Loucy (cell line): ENCODE data around the gene KCNA2.

Experiments
- H2AFZ ChIP-seq: fragments of 200-600 bp; sonication (generic); 2 replicates; pipeline ENCODE4 v1.6.0; 2016; ENCODE audit warnings: antibody characterized with exemption, mild to moderate bottlenecking, low read length, moderate library complexity
- H3F3A ChIP-seq: fragments of 200-600 bp; 2 replicates; pipeline ENCODE4 v1.6.0; 2016; ENCODE audit warnings: antibody characterized with exemption, low read depth, mild to moderate bottlenecking
- H3K27me3 ChIP-seq: fragments of 200-600 bp; sonication (generic); 2 replicates; pipeline ENCODE4 v1.6.1; 2014; ENCODE audit warnings: low read length, mild to moderate bottlenecking; ENCODE audit not compliant: insufficient read depth, poor library complexity, severe bottlenecking
- H3K36me3 ChIP-seq: fragments of 200-600 bp; sonication (generic); 2 replicates; pipeline ENCODE4 v1.6.1; 2016; ENCODE audit warnings: low read length; ENCODE audit not compliant: insufficient read depth
- H3K4me1 ChIP-seq: fragments of 200-600 bp; sonication (generic); 2 replicates; pipeline ENCODE4 v1.5.1; 2014; ENCODE audit warnings: low read length, mild to moderate bottlenecking; ENCODE audit not compliant: insufficient read depth, poor library complexity, severe bottlenecking
- H3K4me2 ChIP-seq: fragments of 200-600 bp; sonication (generic); 2 replicates; pipeline ENCODE4 v1.6.0; 2014; ENCODE audit warnings: antibody characterized with exemption, low read length, low read depth, mild to moderate bottlenecking; ENCODE audit not compliant: poor library complexity, severe bottlenecking
- H3K4me3 ChIP-seq: fragments of 200-600 bp; sonication (generic); 2 replicates; pipeline ENCODE4 v1.5.1; 2014; ENCODE audit warnings: low read length, mild to moderate bottlenecking, mixed read lengths; ENCODE audit not compliant: poor library complexity, severe bottlenecking
- H3K79me2 ChIP-seq: fragments of 200-600 bp; sonication (generic); 2 replicates; pipeline ENCODE4 v1.6.1; 2014; ENCODE audit warnings: low read length; ENCODE audit not compliant: insufficient read depth
- H3K9ac ChIP-seq: fragments of 200-600 bp; sonication (generic); 2 replicates; pipeline ENCODE4 v1.6.0; 2014; ENCODE audit warnings: mild to moderate bottlenecking, low read depth, low read length, moderate library complexity; ENCODE audit not compliant: poor library complexity, severe bottlenecking
- H3K9me2 ChIP-seq: fragments of 200-600 bp; sonication (generic); replicated peaks from 2 replicates; pipeline ENCODE4 v1.6.1; 2016; ENCODE audit warnings: low read depth, low read length, mixed read lengths
- H3K9me3 ChIP-seq: fragments of 200-600 bp; sonication (generic); 2 replicates; pipeline ENCODE4 v1.6.1; 2014; ENCODE audit warnings: mild to moderate bottlenecking, antibody characterized with exemption, low read length, low read depth; ENCODE audit not compliant: insufficient read depth
- H4K20me1 ChIP-seq: fragments of 200-600 bp; sonication (generic); 2 replicates; pipeline ENCODE4 v1.6.0; 2014; ENCODE audit warnings: antibody characterized with exemption, low read length, mild to moderate bottlenecking; ENCODE audit not compliant: insufficient read depth, poor library complexity, severe bottlenecking
- EZH2phosphoT487 ChIP-seq: fragments of 200-600 bp; IDR thresholded peaks from 2 replicates; pipeline ENCODE4 v1.6.1; 2018; ENCODE audit warnings: antibody characterized with exemption, mild to moderate bottlenecking, moderate library complexity, borderline replicate concordance
- TF ChIP-seq, protein P1 (sequence below): fragments of 200-600 bp; sonication (generic); conservative IDR thresholded peaks from 2 replicates; pipeline ENCODE4 v1.5.1; 2014; ENCODE audit warnings: mild to moderate bottlenecking, antibody characterized with exemption, low read length

The KCNA2 gene

GRCh38 chr1:110627764-110628163 is 21.6 kb upstream of the KCNA2 start:
- no peaks in the 10 kb centered on the region for H3K27me3 ChIP-seq
- H3K79me2 ChIP-seq: no peaks in the 10 kb centered on the region
- no peak for TF ChIP-seq EZH2phosphoT487
- TF ChIP-seq, protein P1, sequence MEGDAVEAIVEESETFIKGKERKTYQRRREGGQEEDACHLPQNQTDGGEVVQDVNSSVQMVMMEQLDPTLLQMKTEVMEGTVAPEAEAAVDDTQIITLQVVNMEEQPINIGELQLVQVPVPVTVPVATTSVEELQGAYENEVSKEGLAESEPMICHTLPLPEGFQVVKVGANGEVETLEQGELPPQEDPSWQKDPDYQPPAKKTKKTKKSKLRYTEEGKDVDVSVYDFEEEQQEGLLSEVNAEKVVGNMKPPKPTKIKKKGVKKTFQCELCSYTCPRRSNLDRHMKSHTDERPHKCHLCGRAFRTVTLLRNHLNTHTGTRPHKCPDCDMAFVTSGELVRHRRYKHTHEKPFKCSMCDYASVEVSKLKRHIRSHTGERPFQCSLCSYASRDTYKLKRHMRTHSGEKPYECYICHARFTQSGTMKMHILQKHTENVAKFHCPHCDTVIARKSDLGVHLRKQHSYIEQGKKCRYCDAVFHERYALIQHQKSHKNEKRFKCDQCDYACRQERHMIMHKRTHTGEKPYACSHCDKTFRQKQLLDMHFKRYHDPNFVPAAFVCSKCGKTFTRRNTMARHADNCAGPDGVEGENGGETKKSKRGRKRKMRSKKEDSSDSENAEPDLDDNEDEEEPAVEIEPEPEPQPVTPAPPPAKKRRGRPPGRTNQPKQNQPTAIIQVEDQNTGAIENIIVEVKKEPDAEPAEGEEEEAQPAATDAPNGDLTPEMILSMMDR: no peak
- H4K20me1 ChIP-seq: no peaks in the 10 kb centered on the region
- H3K9me2 ChIP-seq: no peaks in the 10 kb centered on the region
- H3K36me3 ChIP-seq: no peaks in the 10 kb centered on the region
- no peaks in the 10 kb centered on the region for H3K9me3 ChIP-seq
- no peaks in the 10 kb centered on the region for H3F3A ChIP-seq
- no peak overlapping the region for H3K9ac ChIP-seq
- no peak overlapping the region for H3K4me2 ChIP-seq
- H3K4me1 ChIP-seq: peaks cover 15% of the 10 kb centered on the region
- H2AFZ ChIP-seq: no peak overlapping the region
- H3K4me3 ChIP-seq: no peak overlapping the region

DNA sequence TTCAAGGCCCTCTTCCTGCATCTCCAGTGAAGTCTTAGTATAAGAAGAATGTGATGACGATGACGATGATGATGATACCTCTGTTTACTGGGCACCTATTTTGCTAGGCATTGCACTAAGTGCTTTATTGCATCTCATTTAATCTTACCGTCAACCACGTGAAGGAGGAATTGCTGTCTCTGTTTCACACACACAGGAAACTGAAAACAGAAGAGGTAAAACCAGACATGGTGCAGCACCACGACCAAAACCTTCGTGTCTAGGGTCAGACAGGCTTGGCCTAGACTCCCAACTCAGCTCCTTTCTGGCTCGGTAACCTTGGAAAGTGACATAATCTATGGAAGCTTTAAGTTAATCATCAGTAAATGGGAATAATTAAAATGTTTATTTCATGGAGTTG is 20.7 kb upstream of the KCNA2 start:
- H3K4me2 ChIP-seq: no peak overlapping the region
- H3K4me3 ChIP-seq: no peak overlapping the region
- no peaks in the 10 kb centered on the region for H3F3A ChIP-seq
- TF ChIP-seq, protein P1: no peak
- TF ChIP-seq EZH2phosphoT487: no peak
- no peak overlapping the region for H2AFZ ChIP-seq
- H3K4me1 ChIP-seq: peaks cover 11% of the 10 kb centered on the region
- H3K9me2 ChIP-seq: no peaks in the 10 kb centered on the region
- H3K27me3 ChIP-seq: no peaks in the 10 kb centered on the region
- H3K79me2 ChIP-seq: no peaks in the 10 kb centered on the region
- H3K36me3 ChIP-seq: no peaks in the 10 kb centered on the region
- no peaks in the 10 kb centered on the region for H3K9me3 ChIP-seq
- H4K20me1 ChIP-seq: no peaks in the 10 kb centered on the region
- H3K9ac ChIP-seq: no peak overlapping the region

DNA sequence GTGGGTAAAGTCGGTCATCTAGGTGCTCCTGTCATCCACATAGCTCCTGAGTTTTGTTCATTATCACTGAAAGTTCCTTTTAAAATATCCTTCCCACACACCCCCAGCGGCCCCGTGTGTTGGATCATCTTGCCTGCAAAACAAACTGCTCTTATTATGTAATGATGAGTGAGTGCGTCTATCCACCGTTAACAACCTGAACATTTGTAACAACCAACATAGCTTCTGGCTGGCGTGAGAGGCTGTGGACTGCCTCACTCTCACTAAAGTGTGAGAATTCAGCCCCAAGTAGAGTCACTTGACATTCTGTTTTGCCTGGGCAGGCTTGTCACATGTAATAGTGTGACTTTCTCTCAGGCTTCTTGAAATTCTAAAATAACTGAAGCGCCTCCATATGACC is 14.5 kb upstream of the KCNA2 start:
- no peaks in the 10 kb centered on the region for H3K27me3 ChIP-seq

More for the DNA sequence above, 14.5 kb upstream of the KCNA2 start:
- peaks cover 19% of the 10 kb centered on the region for H3K4me1 ChIP-seq
- no peaks in the 10 kb centered on the region for H3K9me2 ChIP-seq
- no peak overlapping the region for H3K4me3 ChIP-seq
- no peak for TF ChIP-seq EZH2phosphoT487
- TF ChIP-seq, protein P1: no peak
- H3K9me3 ChIP-seq: no peaks in the 10 kb centered on the region
- H3K4me2 ChIP-seq: no peak overlapping the region
- H4K20me1 ChIP-seq: no peaks in the 10 kb centered on the region
- no peak overlapping the region for H2AFZ ChIP-seq
- H3K36me3 ChIP-seq: no peaks in the 10 kb centered on the region
- no peaks in the 10 kb centered on the region for H3F3A ChIP-seq
- H3K79me2 ChIP-seq: no peaks in the 10 kb centered on the region
- H3K9ac ChIP-seq: no peak overlapping the region
